H9 (cell line): ENCODE results near the gene CYTH4. TPM values are rescaled to one million over a fixed set of nuclear protein-coding genes. Genes with fewer than 3 reads are reported as not detected.

ENCODE experiments used
- DNase-seq: peaks from one replicate; pipeline ENCODE4 v3.0.0-alpha.2; 2017
- H2AFZ ChIP-seq: one replicate; pipeline ENCODE4 v1.6.1; 2013; ENCODE audit warnings: mild to moderate bottlenecking, low read length, control low read depth, moderate library complexity
- H2AK5ac ChIP-seq: 2 replicates; pipeline ENCODE4 v1.6.1; 2013; ENCODE audit warnings: low read length, control low read depth, mixed read lengths; ENCODE audit not compliant: insufficient read length
- H2BK120ac ChIP-seq: one replicate; pipeline ENCODE4 v1.6.1; 2013; ENCODE audit warnings: low read depth, mild to moderate bottlenecking, low read length, control low read depth, inconsistent platforms; ENCODE audit not compliant: poor library complexity, severe bottlenecking
- H2BK12ac ChIP-seq: 2 replicates; pipeline ENCODE4 v1.6.1; 2013; ENCODE audit warnings: low read length, control low read depth, mixed read lengths, low read depth; ENCODE audit not compliant: insufficient read length
- H2BK15ac ChIP-seq: 2 replicates; pipeline ENCODE4 v1.6.1; 2013; ENCODE audit warnings: low read depth, low read length, control low read depth
- H2BK20ac ChIP-seq: one replicate; pipeline ENCODE4 v1.6.1; 2013; ENCODE audit warnings: low read depth, mild to moderate bottlenecking, low read length, control low read depth, inconsistent platforms; ENCODE audit not compliant: poor library complexity, severe bottlenecking
- H2BK5ac ChIP-seq: 2 replicates; pipeline ENCODE4 v1.6.1; 2013; ENCODE audit warnings: low read length, control low read depth, mixed read lengths; ENCODE audit not compliant: insufficient read length
- H3K14ac ChIP-seq: 2 replicates; pipeline ENCODE4 v1.6.1; 2013; ENCODE audit warnings: low read length, control low read depth; ENCODE audit not compliant: insufficient read depth
- H3K18ac ChIP-seq: 2 replicates; pipeline ENCODE4 v1.6.1; 2013; ENCODE audit warnings: low read depth, mild to moderate bottlenecking, mixed read lengths, low read length, control low read depth; ENCODE audit not compliant: insufficient read length
- H3K23ac ChIP-seq: 2 replicates; pipeline ENCODE4 v1.6.1; 2013; ENCODE audit warnings: low read length, control low read depth, mixed read lengths, low read depth; ENCODE audit not compliant: insufficient read length
- H3K23me2 ChIP-seq: 2 replicates; pipeline ENCODE4 v1.6.1; 2013; ENCODE audit warnings: low read depth, mild to moderate bottlenecking, mixed read lengths, low read length, control low read depth; ENCODE audit not compliant: insufficient read length, poor library complexity, severe bottlenecking
- H3K27ac ChIP-seq: 2 replicates; pipeline ENCODE4 v1.5.1; 2013; ENCODE audit warnings: low read length, control low read depth, mixed read lengths, low read depth; ENCODE audit not compliant: insufficient read length
- H3K27me3 ChIP-seq: 2 replicates; pipeline ENCODE4 v1.6.1; 2013; ENCODE audit warnings: low read length, control low read depth, inconsistent platforms; ENCODE audit not compliant: insufficient read depth
- H3K4ac ChIP-seq: 2 replicates; pipeline ENCODE4 v1.6.1; 2013; ENCODE audit warnings: low read depth, mild to moderate bottlenecking, control low read depth, inconsistent platforms, low read length, moderate library complexity
- H3K4me1 ChIP-seq: 2 replicates; pipeline ENCODE4 v1.6.1; 2013; ENCODE audit warnings: low read length, control low read depth, inconsistent platforms; ENCODE audit not compliant: insufficient read depth
- H3K4me2 ChIP-seq: 2 replicates; pipeline ENCODE4 v1.6.1; 2013; ENCODE audit warnings: low read length, control low read depth, mixed read lengths; ENCODE audit not compliant: insufficient read length, insufficient read depth
- H3K56ac ChIP-seq: 2 replicates; pipeline ENCODE4 v1.6.1; 2013; ENCODE audit warnings: low read depth, mild to moderate bottlenecking, mixed read lengths, low read length, control low read depth; ENCODE audit not compliant: insufficient read length
- H3K79me1 ChIP-seq: 2 replicates; pipeline ENCODE4 v1.6.1; 2013; ENCODE audit warnings: low read depth, mild to moderate bottlenecking, moderate library complexity, low read length, control low read depth, inconsistent platforms; ENCODE audit not compliant: insufficient read depth, poor library complexity, severe bottlenecking
- H3K79me2 ChIP-seq: 2 replicates; pipeline ENCODE4 v1.6.1; 2013; ENCODE audit warnings: low read length, control low read depth, inconsistent platforms; ENCODE audit not compliant: insufficient read depth
- H3K9ac ChIP-seq: 2 replicates; pipeline ENCODE4 v1.6.1; 2013; ENCODE audit warnings: low read length, control low read depth, mixed read lengths; ENCODE audit not compliant: insufficient read length; ENCODE audit errors: extremely low read depth
- H3K9me3 ChIP-seq: one replicate; pipeline ENCODE4 v1.6.1; 2013; ENCODE audit warnings: low read depth, low read length, inconsistent platforms; ENCODE audit not compliant: control insufficient read depth
- H3T11ph ChIP-seq: one replicate; pipeline ENCODE4 v1.6.1; 2013; ENCODE audit warnings: mild to moderate bottlenecking, low read length, control low read depth, inconsistent platforms
- H4K20me1 ChIP-seq: one replicate; pipeline ENCODE4 v1.6.1; 2013; ENCODE audit not compliant: control insufficient read depth, insufficient read length, insufficient read depth
- H4K5ac ChIP-seq: 2 replicates; pipeline ENCODE4 v1.6.1; 2013; ENCODE audit warnings: low read depth, mild to moderate bottlenecking, mixed read lengths, low read length, control low read depth; ENCODE audit not compliant: insufficient read length
- H4K8ac ChIP-seq: replicated peaks from 2 replicates; pipeline ENCODE4 v1.6.1; 2013; ENCODE audit warnings: low read length, control low read depth, mixed read lengths, low read depth; ENCODE audit not compliant: insufficient read length
- H4K91ac ChIP-seq: 2 replicates; pipeline ENCODE4 v1.6.1; 2013; ENCODE audit warnings: low read depth, mild to moderate bottlenecking, moderate library complexity, mixed read lengths, low read length, control low read depth; ENCODE audit not compliant: insufficient read length
- H3K27ac Mint-ChIP-seq, 3 experiments: 2 replicates in 2 of 3; 3 replicates in 1 of 3; pipeline ENCODE4 v1.8.0; 2020 to 2021; ENCODE audit warnings: mixed read lengths in 3 of 3, mild to moderate bottlenecking in 1 of 3, moderate library complexity in 1 of 3
- H3K27me3 Mint-ChIP-seq: 2 replicates; pipeline ENCODE4 v1.8.0; 2021; ENCODE audit warnings: low read depth, mild to moderate bottlenecking, moderate library complexity, mixed read lengths
- H3K36me3 Mint-ChIP-seq, 3 experiments: 2 replicates in 2 of 3; 3 replicates in 1 of 3; pipeline ENCODE4 v1.8.0; 2020 to 2021; ENCODE audit warnings: low read depth in 3 of 3, mixed read lengths in 3 of 3; ENCODE audit not compliant: insufficient read depth in 1 of 3
- H3K4me1 Mint-ChIP-seq, 2 experiments: 2 replicates each; pipeline ENCODE4 v1.8.0; 2020; ENCODE audit warnings: mixed read lengths in 2 of 2
- H3K4me3 Mint-ChIP-seq, 2 experiments: 2 replicates in 1 of 2; 3 replicates in 1 of 2; pipeline ENCODE4 v1.8.0; 2020 to 2021; ENCODE audit warnings: mild to moderate bottlenecking in 2 of 2, mixed read lengths in 2 of 2, moderate library complexity in 1 of 2
- H3K9me3 Mint-ChIP-seq, 2 experiments: 2 replicates in 1 of 2; 3 replicates in 1 of 2; pipeline ENCODE4 v1.8.0; 2020; ENCODE audit warnings: mild to moderate bottlenecking in 2 of 2, mixed read lengths in 2 of 2, moderate library complexity in 1 of 2
- CTCF ChIP-seq: fragments of 200-600 bp; sonication (generic); conservative IDR thresholded peaks from 3 replicates; pipeline ENCODE4 v1.8.0; 2021; ENCODE audit warnings: antibody characterized with exemption, mild to moderate bottlenecking
- WGBS: extraction: QIAGEN DNeasy Blood & Tissue Kit; methylation state at CpG from one replicate; pipeline ENCODE4 v1.1.7; 2013; ENCODE audit warnings: missing lambda C conversion rate, low lambda C conversion rate, mixed read lengths; ENCODE audit not compliant: insufficient read length; ENCODE audit errors: extremely low coverage; 5-methylcytosine and 5-hydroxymethylcytosine counted together
- total RNA-seq: library from RNA; stranded (reverse); gene quantifications from 2 replicates; pipeline ENCODE4 v1.2.1, GENCODE V29; 2021

The CYTH4 gene
- total RNA-seq, 1 experiment from 2014 or later: not detected

DNA sequence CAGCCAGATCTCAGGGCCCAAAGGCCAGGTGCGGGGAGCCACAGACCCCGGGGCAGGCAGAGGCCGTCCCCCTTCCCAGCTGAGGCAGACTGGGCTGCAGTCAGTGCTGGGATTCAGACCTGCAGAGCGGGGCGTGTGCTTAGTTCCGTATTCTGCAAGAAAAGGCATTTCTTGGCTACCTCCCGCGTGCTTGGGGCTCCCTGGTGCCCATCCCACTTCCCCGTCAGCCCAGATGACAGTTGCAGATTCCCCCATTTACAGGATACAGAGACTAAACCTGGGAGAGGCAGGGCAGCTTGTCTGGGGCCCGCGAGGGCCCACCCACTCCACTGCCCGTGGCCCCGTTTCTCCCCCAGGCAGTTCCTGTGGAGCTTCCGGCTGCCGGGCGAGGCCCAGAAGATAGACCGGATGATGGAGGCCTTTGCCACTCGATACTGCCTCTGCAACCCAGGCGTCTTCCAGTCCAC, 18.3 kb downstream of the CYTH4 start:
- Histone ChIP-seq H3K27ac (no peak overlapping the region), H4K8ac (no peak overlapping the region), H3K4ac (no peak overlapping the region), H3K79me1 (no peaks in the 10 kb centered on the region), H3K23ac (no peak overlapping the region), H3K4me2 (no peak overlapping the region), H2AFZ (no peak overlapping the region), H2BK20ac (no peak overlapping the region), H3K9ac (no peak overlapping the region), H3K14ac (no peak overlapping the region; the same call in 1 of the 2 replicates), H3K56ac (no peak overlapping the region), H2AK5ac (no peak overlapping the region), H3K23me2 (no peaks in the 10 kb centered on the region), H2BK5ac (no peak overlapping the region), H3K18ac (no peak overlapping the region), H4K5ac (no peak overlapping the region), H4K20me1 (no peaks in the 10 kb centered on the region), H3K4me1 (peaks cover 3% of the 10 kb centered on the region; the same call in 1 of the 2 replicates), H4K91ac (no peak overlapping the region), H3K27me3 (no peaks in the 10 kb centered on the region), H3T11ph (no peak overlapping the region), H2BK12ac (no peak overlapping the region), H2BK15ac (no peak overlapping the region), H3K9me3 (no peaks in the 10 kb centered on the region), H2BK120ac (no peak overlapping the region), H3K79me2 (no peaks in the 10 kb centered on the region)
- Mint-ChIP-seq H3K27ac (no peak overlapping the region), H3K4me1 (peaks cover 29 to 50% of the 10 kb centered on the region in 2 experiments), H3K4me3 (no peak overlapping the region), H3K27me3 (peaks cover 27% of the 10 kb centered on the region), H3K9me3 (no peaks in the 10 kb centered on the region), H3K36me3 (no peaks in the 10 kb centered on the region)
- no peak for TF ChIP-seq CTCF
- no peak for DNase-seq
- WGBS: no CpG with 5 or more reads among the region's 19 CpGs
